Upper lobe of left lung (tissue), 4 donors: Measurements from ENCODE around the gene TTC32.

Experiments
- POLR2A ChIP-seq, 4 donors: fragments of 450-650 bp; IDR thresholded peaks; one replicate each; pipeline ENCODE4 v1.5.1; 2016 to 2017; ENCODE audit warnings: antibody characterized with exemption in 4 of 4, mild to moderate bottlenecking in 2 of 4
- POLR2AphosphoS5 ChIP-seq, 2 donors: sonication (generic); formaldehyde crosslinking; IDR thresholded peaks; one replicate each; pipeline ENCODE4 v1.5.1; 2017; ENCODE audit warnings: antibody characterized with exemption in 2 of 2
- TF ChIP-seq, protein P1 (sequence below), 6 experiments: fragments of 450-650 bp in 4 of 6; fragments of 200-600 bp in 2 of 6; sonication (generic) in 2 of 6; IDR thresholded peaks; one replicate each; pipeline ENCODE4 v1.5.1; 2016 to 2019; ENCODE audit warnings: antibody characterized with exemption in 6 of 6

DNA sequence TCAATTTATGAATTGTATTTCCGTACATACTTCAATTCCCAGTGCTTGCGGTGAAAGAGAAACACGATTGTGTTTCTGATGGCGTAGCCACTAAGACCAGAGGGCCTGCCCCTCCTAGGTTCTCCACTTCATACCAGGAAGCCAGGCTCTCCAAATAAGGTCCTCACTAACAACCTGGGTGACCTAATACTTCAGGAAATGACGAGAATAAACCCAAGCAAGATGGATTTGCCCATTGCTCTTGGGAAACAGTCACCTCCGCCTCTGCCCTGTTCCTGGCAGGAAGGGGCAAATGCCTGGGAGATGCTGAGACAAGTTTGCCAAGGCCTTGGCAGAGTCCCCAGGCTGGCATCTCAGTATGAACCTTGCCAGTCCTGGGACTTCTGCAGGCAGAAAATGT is 41.8 kb downstream of the TTC32 start:
- TF ChIP-seq, protein P1, sequence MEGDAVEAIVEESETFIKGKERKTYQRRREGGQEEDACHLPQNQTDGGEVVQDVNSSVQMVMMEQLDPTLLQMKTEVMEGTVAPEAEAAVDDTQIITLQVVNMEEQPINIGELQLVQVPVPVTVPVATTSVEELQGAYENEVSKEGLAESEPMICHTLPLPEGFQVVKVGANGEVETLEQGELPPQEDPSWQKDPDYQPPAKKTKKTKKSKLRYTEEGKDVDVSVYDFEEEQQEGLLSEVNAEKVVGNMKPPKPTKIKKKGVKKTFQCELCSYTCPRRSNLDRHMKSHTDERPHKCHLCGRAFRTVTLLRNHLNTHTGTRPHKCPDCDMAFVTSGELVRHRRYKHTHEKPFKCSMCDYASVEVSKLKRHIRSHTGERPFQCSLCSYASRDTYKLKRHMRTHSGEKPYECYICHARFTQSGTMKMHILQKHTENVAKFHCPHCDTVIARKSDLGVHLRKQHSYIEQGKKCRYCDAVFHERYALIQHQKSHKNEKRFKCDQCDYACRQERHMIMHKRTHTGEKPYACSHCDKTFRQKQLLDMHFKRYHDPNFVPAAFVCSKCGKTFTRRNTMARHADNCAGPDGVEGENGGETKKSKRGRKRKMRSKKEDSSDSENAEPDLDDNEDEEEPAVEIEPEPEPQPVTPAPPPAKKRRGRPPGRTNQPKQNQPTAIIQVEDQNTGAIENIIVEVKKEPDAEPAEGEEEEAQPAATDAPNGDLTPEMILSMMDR (IDR thresholded peaks at IDR 0.05): no peak
- no peak for TF ChIP-seq POLR2AphosphoS5 (IDR thresholded peaks at IDR 0.05)
- no peak for TF ChIP-seq POLR2A (IDR thresholded peaks at IDR 0.05)
